COLO668 (cell line): ENCODE measurements around the gene VPS35L.

Experiments used
- DNase-seq: peaks from one replicate; lab custom pipeline; 2025; ENCODE audit not compliant: unreplicated experiment; lab: John Stamatoyannopoulos, UW

Gene VPS35L

DNA sequence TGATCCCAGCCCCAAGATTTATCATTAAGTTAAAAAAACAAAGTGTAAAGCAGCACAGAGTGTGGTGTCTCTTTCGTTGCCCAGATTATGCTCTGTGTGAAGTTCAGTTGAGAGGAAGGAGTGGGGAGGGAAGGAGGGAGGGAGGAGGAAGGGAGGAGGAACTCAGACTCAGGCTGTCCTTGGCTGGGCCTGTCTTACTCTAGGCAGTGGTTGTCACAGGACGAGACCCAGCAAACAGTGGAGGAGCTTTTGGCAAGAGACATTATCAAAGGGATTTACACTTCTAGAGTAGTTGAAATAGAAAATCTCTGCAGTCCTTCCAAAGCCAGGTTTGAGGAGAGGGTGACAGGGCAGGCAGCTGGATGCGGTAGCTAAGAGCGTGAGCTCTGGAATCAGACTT, 134.7 kb downstream of the VPS35L start:
- no peak for DNase-seq

DNA sequence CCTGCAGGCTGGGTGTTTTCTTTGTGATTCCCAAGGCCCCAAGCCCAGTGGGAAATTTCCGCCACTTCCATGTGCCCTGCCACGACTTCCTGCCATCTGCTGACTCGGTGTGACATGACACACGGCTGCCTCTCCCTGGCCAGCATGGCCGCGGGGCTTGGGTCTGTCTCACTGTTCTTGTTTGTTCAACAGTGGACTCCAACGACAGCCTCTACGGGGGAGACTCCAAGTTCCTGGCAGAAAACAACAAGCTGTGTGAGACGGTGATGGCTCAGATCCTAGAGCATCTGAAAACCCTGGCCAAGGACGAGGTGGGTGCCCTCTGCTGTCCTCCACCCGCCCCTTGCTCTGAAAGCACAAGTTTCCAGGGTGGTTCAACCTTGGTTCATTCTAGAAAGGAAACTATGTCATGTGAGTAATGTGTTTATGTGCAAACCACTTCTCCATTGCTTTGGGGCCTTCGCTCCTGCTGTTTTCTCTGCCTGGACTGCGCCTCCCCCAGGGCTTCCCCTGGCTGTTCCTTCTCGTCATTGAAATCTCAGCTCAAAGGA, 135.7 kb downstream of the VPS35L start:
- DNase-seq = no peak

DNA sequence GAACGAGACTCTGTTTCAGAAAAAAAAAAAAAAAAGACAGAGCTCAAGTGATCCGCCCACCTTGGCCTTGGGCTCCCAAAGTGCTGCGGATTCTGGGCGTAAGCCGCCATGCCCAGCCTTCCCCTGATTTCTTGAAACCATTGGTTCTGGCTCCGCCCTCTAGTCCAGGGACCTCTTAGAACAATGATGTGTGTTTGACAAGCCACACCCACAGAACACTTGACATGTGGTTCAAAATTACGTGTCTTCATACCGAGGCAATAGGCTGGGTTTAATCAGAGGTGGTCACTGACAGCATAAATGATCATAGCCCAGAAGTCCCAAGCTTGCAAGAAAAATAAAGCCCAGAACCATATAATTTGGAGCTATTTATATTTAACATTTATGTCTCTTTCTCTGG, 139.5 kb downstream of the VPS35L start:
- no peak for DNase-seq

DNA sequence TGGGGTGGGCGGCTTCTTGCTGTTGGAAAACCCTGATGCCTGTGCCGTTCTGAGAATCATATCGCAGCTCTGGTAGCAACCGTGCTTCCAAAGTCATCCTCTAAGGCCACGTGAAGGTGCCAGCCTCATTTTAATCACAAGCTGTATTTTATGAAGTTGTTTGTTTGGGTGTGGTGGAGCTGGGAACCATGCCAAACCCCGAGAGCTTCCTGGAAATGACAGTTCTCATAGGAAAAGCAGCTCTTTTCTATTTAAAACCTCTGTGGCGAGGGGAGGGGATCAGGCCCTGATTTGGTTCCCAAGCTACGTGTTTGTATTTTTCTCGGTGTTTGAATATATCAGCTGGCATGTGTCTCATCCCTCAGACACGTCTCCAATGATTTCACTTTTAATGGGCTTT, 140.8 kb downstream of the VPS35L start:
- DNase-seq = peak; percentile 89

DNA sequence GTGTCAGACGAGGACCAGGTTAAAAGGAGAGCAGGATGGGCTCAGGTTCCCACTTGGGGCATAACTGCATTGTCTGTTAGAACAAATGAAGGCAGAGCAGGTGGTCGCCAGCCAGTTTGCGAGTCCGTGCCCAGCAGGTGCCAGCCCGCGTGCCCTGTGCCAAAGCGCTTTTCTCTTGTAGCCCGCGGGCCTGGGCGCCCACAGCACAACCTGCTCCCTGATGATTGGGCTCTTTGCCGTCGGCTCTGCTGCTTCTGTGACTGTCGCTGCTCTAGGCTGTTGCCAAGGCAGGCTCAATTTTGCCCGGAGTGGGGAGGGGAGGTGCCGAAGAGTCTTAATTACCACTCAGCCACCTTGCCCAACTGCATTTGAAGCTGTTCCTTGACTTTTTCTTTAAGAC, 141.5 kb downstream of the VPS35L start:
- peak; percentile 86 for DNase-seq

DNA sequence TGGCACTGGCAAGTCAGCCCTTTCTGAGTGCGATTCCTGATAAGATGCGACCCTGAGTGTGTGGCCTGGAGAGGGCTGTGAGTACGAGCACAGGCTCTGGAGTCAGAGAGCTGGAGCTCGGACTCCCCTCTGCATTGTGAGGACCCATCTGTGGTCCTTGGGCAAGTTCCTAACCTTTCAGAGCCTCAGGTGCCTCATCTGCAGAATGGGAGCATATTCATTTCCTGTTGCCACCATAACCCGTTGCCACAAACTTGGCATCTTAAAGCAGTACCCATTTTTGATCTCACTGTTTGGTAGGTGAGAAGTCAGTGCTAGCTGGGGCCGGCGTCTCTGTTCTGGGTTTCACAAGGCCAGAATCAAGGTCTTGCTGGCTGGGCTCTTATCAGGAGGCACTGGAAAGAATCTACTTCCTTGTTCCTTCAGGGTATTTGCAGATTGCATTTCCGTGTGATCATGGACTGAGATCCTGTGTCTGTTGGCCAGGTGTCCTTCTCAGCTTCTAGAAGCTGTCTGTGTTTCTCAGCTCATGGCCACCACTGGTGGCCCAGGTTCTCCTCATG, 142.3 kb downstream of the VPS35L start:
- no peak for DNase-seq

DNA sequence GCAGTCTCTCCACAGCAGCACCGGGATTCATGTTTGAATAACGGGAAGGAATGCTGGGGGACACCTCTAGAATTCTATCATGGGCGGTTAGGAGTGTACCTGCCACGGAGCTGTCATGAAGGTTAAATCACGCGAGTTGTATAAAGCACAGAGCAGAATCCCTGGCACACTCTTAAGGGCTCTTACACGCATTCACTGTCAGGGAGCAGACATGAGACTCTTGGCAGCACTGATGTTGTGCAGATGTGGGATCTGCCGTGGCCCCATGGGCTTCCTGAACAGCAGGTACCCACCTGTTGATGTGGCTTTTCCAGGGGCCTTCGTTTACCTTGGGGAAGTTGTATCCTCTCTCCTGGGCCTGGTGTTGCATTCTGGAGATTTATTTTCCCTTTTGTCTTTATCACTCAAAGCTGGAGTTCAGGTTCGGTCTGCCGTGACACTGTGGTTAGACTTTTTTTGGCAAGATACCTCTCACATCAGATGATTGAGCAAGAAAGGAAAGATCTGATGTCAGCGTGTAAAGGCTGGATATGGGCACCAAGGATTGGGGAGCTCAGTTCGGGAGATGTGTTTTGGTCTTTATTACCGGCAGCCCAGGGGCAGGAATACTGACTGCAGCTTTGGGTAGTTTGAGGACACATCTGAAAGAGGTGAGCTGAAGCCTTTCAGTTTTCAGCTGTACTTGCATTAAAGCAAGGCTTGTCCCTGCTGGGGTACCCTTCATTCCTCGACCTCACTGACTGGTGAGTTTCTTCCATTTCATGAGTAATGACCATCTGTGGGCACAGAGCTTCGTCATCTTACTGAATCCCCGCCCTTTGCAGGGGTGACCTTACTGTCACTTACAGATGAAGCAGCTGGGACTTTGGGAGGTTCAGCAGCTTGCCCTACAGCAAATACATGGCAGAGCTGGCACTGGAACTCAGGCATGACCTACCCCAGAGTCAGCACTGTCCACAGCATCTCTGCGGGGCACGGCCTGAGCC, 143.3 kb downstream of the VPS35L start:
- no peak for DNase-seq

DNA sequence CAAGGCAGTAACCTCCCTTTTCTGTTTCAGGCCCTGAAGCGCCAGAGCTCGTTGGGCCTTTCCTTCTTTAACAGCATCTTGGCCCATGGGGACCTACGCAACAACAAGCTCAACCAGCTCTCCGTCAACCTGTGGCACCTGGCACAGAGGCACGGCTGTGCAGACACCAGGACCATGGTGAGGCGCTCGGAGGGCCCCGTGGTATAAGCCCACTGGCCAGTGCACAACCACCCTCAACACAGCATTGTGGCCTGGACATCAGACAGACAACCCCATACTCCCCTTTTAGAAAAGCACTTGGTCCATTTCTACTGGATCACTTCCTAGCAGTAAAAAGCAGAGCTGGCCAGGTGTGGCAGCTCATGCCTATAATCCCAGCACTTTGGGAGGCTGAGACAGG, 144.0 kb downstream of the VPS35L start:
- DNase-seq = no peak

DNA sequence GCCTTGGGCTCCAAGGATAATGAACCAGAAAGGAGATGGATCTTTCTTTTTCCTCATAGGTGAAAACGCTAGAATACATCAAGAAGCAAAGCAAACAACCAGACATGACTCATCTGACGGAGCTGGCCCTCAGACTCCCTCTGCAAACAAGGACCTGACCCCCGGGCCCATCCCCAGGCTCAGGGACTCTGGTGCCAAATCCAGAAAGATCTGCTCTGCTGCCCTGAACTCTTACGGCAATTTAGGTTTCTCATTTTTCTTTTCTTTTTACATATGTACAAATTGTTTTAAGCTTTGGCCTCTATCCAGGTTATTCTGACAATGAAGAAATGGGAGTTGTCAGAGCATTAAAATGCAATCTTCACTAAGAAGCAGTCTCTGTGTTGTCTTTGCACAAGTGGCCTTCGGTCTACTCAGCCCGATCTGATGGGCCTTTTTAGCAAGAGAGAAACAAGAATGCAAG, 144.8 kb downstream of the VPS35L start:
- peak; percentile 57 for DNase-seq

DNA sequence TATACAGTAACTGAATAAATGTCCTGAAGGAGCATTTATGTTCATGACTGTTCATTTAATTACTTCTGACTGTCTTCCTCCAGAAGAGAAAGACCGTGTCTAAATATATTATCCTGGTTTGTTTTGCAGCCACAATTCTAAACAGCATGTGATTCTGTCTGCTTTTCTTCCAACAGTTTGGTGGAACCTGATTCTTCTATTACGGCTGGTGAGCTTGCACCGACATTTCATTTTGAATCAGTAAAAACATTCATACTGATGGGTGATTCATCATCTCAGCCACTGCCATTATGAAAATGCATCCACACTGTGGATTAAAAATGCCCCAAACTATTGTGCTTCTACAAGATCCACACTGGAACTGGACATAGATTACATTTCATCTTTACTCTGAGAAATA, 145.6 kb downstream of the VPS35L start:
- DNase-seq = no peak

DNA sequence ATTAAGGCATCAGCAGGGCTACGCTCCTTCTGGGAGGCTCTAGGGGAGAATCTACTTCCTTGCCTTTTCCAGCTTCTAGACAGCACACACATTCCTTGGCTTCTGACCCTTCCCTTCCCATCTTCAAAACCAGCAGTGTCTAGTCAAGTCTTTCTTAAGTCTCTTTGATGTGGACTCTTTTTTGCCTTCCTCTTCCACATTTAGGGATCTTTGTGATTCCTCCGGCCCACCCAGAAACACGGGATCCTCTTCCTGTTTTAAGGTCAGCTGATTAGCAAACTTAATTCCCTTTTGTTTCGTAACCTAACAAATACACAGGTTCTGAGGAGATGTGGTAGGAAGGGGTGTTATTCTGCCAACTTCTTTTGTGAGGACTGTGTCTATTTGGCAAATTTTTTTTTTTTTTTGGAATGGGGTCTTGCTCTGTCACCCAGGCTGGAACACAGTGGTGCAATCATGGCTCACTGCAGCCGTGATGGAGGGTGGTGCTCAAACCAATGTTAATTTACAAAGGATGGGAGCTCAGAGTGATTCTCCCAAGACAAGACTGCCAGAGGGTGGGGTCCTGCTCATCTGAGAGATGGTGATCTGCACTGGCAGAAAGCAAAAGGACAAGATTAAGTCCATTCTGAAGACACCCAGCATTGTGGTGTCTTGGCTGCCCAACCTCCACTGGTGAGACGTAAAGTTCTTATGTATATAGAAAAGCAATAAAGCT, 147.8 kb downstream of the VPS35L start:
- no peak for DNase-seq

DNA sequence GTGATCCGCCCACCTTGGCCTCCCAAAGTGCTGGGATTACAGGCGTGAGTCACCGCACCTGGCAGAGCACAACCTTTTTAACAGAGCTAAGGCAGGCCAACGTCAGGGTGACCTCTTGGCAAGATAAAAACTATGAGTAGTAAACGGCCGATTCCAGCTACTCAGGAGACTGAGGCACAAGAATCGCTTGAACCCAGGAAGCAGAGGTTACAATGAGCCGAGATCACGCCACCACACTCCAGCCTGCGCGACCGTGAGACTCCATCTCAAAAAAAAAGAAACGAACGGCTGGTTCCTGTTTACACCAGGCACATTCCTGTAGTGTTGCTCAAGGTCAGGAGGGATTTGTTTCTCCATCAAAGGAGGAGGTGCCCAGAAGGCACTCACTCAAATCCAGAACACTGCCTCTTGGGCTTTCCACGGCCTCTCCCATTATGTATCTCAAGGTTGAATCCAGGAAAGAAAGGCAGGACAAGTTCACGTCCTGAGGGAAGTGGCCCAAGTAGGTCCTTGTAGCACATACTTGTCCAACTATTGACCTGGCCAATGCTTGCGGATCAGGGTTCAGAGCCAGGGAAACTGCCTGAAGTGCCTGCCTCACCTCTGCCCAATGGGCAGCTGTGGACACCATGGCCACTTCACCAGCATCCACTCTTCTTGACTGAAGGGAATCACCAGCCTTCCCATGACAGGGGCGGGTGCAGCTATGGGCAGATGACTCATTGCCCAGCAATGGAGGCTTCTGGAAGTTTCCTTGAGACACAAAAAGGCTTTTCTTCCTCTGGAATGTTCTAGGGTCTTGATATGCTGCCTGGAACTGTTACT, 149.0 kb downstream of the VPS35L start:
- DNase-seq = no peak

DNA sequence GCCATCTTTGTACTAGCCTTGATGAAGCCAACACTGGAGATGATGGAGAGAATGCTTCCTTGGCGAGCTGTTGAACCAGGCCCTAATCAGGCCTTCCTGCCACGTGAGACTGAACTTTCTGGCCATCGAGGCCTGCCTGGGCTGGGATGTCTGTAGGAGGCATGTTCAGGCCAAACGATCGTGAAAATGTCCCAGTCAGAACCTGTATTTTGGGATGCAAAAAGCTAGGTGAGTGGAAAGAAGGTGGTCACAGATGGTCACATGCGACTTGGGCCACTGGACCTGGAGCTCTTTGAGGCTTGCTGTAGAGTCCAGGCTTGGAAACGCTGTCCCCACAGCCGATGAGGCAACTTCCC, 149.6 kb downstream of the VPS35L start:
- DNase-seq = no peak

DNA sequence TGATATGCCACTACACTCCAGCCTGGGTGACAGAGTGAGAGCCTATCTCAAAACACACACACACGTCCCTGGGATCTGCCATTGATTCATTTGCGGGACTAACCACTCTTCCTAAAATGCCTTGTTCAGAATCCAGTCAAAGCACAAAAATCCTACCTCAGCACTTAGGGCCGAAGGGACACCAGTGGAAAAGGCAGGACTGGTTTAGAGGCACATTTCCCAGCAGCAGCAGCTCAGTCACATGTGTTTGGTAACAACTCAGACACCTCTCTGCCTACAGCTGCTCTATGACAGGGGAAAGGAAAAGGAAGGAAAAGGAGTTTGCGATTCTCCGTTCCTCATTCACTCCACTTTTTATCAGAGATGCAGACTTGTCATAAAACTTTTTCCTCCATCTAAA, 150.3 kb downstream of the VPS35L start:
- DNase-seq = no peak

DNA sequence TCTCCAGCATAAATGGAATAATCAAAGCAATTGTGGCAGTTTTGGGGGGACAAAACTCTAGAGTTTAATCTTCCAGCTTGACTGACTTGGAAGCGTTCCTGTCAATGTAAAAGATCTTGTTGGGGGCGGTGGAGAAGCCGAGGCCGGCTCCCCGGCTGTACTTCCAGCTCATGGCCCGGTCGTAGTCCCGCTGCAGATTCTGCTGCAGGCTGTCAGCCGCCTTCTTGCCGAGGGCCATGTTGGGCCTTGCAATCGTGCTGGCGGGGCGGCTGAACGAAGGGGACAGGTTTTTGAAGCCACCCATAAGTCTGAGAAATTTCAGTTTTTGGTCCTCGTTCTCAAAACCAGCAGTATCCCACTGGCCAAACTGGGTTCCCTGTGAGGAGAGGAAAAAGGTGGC, 151.3 kb downstream of the VPS35L start:
- no peak for DNase-seq

DNA sequence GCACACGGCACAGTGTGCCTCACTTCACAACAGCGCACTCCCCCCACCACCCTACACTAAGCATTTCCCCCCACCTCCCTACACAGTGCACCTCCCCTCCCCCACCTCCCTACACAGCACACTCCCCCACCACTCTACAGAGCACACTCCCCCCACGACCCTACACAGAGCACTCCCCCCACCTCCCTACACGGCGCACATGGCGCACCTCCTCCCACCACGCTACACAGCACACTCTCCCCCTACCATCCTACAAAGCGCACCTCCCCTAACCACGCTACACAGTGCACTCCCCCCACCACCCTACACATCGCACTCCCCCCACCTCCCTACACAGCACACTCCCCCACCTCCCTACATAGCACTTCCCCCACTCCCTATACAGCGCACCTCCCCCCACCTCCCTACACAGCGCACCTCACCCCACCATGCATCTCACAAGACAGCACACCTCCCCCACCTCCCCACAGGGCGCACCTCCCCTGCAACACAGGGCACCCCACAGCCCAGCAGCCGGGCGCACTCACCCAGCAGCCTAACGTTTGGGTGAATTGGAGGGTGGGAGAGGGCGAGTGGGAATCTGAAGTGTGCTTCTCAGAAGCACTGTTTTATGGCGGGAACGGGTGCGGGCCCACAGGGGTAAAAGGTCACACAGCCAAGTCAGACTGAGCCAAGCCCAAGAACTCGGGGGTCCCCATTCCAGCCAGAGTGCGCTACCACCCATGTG, 152.2 kb downstream of the VPS35L start:
- DNase-seq = no peak

DNA sequence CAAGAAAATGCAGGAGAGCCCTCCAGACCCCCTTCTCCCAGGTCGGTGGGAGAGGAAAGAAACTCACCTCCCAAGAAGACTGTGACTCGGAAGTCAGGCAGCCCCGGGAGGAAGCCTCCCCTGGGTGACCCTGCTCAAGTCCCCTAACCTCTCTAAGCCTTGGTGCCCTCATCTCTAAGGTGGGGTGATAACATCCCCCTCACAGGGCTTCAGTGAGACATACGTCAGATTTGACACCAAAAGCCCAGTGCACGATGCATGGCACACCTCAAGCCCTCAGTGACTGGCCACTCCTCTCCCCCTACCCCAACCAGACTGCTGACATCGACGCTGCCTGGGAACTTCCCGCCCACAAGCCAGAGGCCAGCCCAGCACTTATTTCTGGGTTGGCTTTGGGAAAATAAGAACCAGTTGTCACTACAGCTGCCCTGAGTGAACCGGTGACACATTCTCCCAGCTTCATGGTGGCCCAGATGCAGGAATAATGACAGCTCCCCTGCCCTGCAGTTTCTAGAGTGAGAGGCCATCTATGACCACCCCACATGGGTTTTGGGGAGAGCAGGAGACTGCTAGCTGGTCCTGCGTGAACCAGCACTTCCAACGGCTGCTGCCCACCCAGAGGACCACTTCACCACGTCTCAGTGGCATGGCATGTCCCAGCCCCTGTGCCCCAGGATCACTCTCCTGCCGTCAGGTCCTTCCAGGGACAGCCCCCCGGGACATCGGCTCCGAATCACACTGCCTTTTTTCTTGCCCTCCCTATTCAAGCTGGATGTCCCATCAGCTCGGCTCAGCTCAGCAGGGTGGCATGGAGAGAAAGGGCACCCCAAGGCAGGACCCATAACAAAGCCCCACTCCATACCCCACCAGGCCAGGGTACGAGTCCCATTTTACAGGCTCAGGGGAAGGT, 153.0 kb downstream of the VPS35L start:
- no peak for DNase-seq

DNA sequence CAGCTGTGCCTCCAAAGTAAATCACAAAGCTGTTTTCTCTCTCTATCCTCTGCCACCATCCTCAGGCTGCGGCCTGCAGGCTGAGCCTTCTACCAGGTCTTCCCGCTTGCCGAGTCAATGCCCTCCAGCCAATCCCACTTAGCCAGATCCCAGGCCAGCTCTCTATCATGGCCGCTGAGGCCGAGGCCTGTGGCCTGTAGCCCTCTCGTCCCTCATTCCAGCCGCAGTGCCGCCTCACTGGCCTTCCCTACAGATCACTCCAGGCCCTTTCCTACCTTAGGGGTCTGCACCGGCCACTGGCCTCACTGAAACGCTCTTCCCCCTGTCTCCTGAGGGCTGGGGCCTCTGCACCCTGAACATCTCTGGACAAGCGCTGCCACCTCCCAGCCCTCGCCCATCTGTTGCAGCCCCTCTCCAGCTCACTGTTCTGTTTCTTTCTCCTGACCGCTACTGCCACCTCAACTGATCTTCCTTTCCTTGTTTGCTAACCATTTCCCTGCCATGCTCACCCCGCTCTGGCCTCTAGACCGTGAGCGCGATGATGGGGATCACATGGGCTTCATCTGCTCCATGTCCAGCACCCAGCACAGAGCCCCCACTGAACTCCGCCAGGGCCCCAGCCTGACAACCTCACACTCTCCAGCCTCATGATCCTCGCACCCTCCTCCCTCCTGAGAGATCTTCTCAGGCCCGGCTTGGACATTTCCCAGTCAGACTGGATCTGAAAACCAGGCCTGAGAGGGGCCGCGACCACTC, 154.1 kb downstream of the VPS35L start:
- DNase-seq = no peak
